ENCODE data around the gene CENATAC. TPM values are rescaled to one million over a fixed set of nuclear protein-coding genes. Genes with fewer than 3 reads are reported as not detected.

The CENATAC gene
- total and polyA plus RNA-seq, 2 experiments from 2014 or later = 31.7 to 34.5 TPM

DNA sequence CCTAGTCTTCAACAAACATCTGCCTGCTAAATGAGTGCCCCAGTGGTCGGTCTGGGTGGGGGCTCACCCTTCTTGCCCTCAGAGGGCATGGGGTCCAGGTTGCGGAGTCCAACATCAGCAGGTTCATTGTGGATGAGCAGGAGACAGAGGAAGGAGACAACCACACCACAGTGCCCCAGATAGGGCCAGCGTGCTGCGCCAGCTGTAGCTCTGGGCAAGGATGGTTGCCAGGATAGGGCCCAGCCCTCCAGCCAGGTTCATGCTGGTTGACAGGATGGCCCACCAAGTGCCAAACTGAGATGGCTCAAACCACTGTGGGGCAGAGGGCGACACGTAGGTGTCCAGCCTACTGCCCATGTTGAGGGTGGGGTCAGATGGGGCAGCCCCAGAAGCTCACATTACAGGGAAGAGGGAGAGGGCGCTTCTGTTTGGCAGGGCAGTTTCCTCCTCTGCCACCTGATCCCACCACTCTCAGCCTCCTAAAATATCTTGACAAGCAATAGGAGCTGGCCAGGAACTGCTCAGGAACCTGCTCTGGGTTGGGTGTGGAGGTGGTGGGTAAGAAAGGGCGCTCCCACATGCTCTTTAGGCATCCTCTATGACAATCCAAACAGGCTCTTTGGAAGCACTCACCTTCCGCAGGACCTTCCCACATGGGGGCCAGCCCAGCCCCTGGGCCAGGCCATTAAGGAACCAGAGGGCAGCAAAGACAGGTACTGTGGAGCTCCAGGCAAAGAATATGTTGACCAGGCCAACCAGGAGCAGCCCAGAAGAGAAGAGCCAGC, 29.8 kb downstream of the CENATAC start:
- Histone ChIP-seq H3F3A (replicated peaks; ENCODE audit: low read depth) (peaks cover 38% of the 10 kb centered on the region), H3K9me2 (ENCODE audit: insufficient read depth) (no peaks in the 10 kb centered on the region), H3K4me2 (no peak overlapping the region), H3K79me2 (replicated peaks; ENCODE audit: insufficient read depth) (peaks cover 8% of the 10 kb centered on the region), H2AFZ (no peak overlapping the region), H4K20me1 (replicated peaks; ENCODE audit: insufficient read depth) (peaks cover 15% of the 10 kb centered on the region), H3K36me3 (ENCODE audit: insufficient read depth) (peaks cover 15% of the 10 kb centered on the region), H3K27me3 (ENCODE audit: insufficient read depth) (no peaks in the 10 kb centered on the region), H3K4me3 (no peak overlapping the region), H3K4me1 (ENCODE audit: insufficient read depth) (peaks cover 14% of the 10 kb centered on the region), H3K27ac (ENCODE audit: low read depth) (no peak overlapping the region)
- DNase-seq (ENCODE audit: low spot score) (no peak), ATAC-seq (no peak)
- Mint-ChIP-seq H3K9me3 (no peaks in the 10 kb centered on the region; the same call in 2 of the 3 replicates), H3K4me1 (peaks cover 31% of the 10 kb centered on the region), H3K27ac (peak overlapping the region; percentile 31; the same call in 1 of the 2 replicates), H3K36me3 (ENCODE audit: low read depth) (peaks cover 54% of the 10 kb centered on the region), H3K27me3 (ENCODE audit: insufficient read depth, low read depth, poor library complexity) (peaks cover 25% of the 10 kb centered on the region), H3K4me3 (peak overlapping the region; percentile 19; the same call in 1 of the 3 replicates)
- TF ChIP-seq, protein P1, sequence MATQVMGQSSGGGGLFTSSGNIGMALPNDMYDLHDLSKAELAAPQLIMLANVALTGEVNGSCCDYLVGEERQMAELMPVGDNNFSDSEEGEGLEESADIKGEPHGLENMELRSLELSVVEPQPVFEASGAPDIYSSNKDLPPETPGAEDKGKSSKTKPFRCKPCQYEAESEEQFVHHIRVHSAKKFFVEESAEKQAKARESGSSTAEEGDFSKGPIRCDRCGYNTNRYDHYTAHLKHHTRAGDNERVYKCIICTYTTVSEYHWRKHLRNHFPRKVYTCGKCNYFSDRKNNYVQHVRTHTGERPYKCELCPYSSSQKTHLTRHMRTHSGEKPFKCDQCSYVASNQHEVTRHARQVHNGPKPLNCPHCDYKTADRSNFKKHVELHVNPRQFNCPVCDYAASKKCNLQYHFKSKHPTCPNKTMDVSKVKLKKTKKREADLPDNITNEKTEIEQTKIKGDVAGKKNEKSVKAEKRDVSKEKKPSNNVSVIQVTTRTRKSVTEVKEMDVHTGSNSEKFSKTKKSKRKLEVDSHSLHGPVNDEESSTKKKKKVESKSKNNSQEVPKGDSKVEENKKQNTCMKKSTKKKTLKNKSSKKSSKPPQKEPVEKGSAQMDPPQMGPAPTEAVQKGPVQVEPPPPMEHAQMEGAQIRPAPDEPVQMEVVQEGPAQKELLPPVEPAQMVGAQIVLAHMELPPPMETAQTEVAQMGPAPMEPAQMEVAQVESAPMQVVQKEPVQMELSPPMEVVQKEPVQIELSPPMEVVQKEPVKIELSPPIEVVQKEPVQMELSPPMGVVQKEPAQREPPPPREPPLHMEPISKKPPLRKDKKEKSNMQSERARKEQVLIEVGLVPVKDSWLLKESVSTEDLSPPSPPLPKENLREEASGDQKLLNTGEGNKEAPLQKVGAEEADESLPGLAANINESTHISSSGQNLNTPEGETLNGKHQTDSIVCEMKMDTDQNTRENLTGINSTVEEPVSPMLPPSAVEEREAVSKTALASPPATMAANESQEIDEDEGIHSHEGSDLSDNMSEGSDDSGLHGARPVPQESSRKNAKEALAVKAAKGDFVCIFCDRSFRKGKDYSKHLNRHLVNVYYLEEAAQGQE (IDR thresholded peaks at IDR 0.05; ENCODE audit: unreplicated experiment) = no peak
- TF ChIP-seq, protein P2, sequence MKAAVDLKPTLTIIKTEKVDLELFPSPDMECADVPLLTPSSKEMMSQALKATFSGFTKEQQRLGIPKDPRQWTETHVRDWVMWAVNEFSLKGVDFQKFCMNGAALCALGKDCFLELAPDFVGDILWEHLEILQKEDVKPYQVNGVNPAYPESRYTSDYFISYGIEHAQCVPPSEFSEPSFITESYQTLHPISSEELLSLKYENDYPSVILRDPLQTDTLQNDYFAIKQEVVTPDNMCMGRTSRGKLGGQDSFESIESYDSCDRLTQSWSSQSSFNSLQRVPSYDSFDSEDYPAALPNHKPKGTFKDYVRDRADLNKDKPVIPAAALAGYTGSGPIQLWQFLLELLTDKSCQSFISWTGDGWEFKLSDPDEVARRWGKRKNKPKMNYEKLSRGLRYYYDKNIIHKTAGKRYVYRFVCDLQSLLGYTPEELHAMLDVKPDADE (IDR thresholded peaks at IDR 0.05) = no peak
- TF ChIP-seq ZNF331 (CRISPR knock-in tag; IDR thresholded peaks at IDR 0.05; ENCODE audit: low read depth) = no peak

DNA sequence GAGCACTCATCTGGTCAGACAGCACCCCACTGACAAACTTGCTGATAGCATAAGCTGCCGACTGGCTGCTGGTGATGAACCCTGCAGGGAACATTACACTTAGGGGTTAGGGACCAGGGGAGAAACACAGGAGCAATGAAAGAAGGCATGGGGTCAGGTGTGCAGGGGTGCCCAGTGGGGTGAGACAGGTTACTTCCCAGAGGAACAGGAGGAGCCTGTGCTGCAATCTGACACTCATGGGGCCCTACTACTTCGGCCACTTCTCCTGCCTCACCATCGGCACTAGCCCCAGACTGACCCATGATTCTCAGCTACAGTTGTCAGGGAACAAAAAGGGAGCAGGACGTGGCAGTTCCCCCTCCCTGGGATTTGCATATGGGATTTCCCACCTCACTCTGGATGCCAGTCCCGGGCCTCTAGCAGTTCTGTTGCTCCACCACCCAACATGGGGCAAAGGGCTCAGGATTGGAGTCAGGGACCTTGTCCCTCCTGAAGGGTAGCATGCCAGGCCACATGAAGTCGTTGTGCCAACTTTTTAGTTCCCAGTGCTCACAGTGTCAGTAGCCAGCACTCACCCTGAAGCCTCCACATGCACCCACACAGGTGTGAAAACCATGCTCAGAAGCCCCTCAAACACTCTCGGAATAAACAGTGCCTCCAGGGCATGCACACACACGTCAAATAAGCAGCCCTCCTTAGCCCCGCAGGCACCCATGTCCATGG, 30.6 kb downstream of the CENATAC start:
- Mint-ChIP-seq H3K27me3 (ENCODE audit: insufficient read depth, low read depth, poor library complexity) (peaks cover 25% of the 10 kb centered on the region), H3K9me3 (no peaks in the 10 kb centered on the region; the same call in 2 of the 3 replicates), H3K36me3 (ENCODE audit: low read depth) (peaks cover 49% of the 10 kb centered on the region), H3K4me3 (peak overlapping the region; percentile 76; the same call in 2 of the 3 replicates), H3K27ac (peak overlapping the region; percentile 46), H3K4me1 (peaks cover 31% of the 10 kb centered on the region)
- Histone ChIP-seq H3K4me3 (peak overlapping the region; percentile 91; the same call in 1 of the 2 replicates), H3K79me2 (replicated peaks; ENCODE audit: insufficient read depth) (peaks cover 8% of the 10 kb centered on the region), H3F3A (replicated peaks; ENCODE audit: low read depth) (peaks cover 33% of the 10 kb centered on the region), H3K4me2 (peak overlapping the region; percentile 98; the same call in 1 of the 2 replicates), H3K4me1 (ENCODE audit: insufficient read depth) (peaks cover 14% of the 10 kb centered on the region), H3K27me3 (ENCODE audit: insufficient read depth) (no peaks in the 10 kb centered on the region), H3K9me2 (ENCODE audit: insufficient read depth) (no peaks in the 10 kb centered on the region), H3K27ac (ENCODE audit: low read depth) (no peak overlapping the region), H3K36me3 (ENCODE audit: insufficient read depth) (peaks cover 9% of the 10 kb centered on the region), H2AFZ (no peak overlapping the region), H4K20me1 (replicated peaks; ENCODE audit: insufficient read depth) (peaks cover 12% of the 10 kb centered on the region)
- DNase-seq (ENCODE audit: low spot score) (no peak), ATAC-seq (no peak)
- TF ChIP-seq, protein P1 (IDR thresholded peaks at IDR 0.05; ENCODE audit: unreplicated experiment) = no peak
- TF ChIP-seq CREB1 (CRISPR knock-in tag; IDR thresholded peaks at IDR 0.05; ENCODE audit: low read depth) = no peak

All from GM23338 (cell line).